Breast epithelium (tissue), 4 donors: ENCODE data around the gene MAPRE3. TPM values are rescaled to one million over a fixed set of nuclear protein-coding genes. Genes with fewer than 3 reads are reported as not detected.

ENCODE experiments used
- DNase-seq, 2 donors: peaks; one replicate each; pipeline ENCODE4 v3.0.0-alpha.2; 2019; ENCODE audit warnings: low spot score in 2 of 2
- H3K27ac ChIP-seq, 2 donors: fragments of 200-600 bp; sonication (generic) in 1 of 2; one replicate each; pipeline ENCODE4 v1.5.1; 2016 to 2019; ENCODE audit warnings: mild to moderate bottlenecking in 1 of 2
- H3K27me3 ChIP-seq, 2 donors: fragments of 200-600 bp; sonication (generic) in 1 of 2; one replicate each; pipeline versions ENCODE4 v1.5.1 to v1.6.0; 2017 to 2019; ENCODE audit warnings: control low read depth in 1 of 2, mild to moderate bottlenecking in 1 of 2
- H3K36me3 ChIP-seq: fragments of 200-600 bp; one replicate; pipeline ENCODE4 v1.5.1; 2019
- H3K4me1 ChIP-seq, 2 donors: fragments of 200-600 bp; sonication (generic); one replicate each; pipeline ENCODE4 v1.5.1; 2016 to 2019; ENCODE audit warnings: control low read depth in 1 of 2
- H3K4me3 ChIP-seq, 3 donors: fragments of 200-600 bp; sonication (generic); 1 replicate in 2 of 3; 2 replicates in 1 of 3; pipeline ENCODE4 v1.5.1; 2016 to 2019; ENCODE audit warnings: mild to moderate bottlenecking in 3 of 3, moderate library complexity in 2 of 3
- H3K9me3 ChIP-seq, 2 donors: fragments of 200-600 bp; sonication (generic) in 1 of 2; one replicate each; pipeline ENCODE4 v1.5.1; 2016 to 2019; ENCODE audit warnings: control low read depth in 1 of 2
- POLR2A ChIP-seq: fragments of 450-650 bp; IDR thresholded peaks from one replicate; pipeline ENCODE4 v1.6.1; 2016; ENCODE audit warnings: antibody characterized with exemption, mild to moderate bottlenecking, moderate library complexity
- POLR2AphosphoS5 ChIP-seq, 3 donors: sonication (generic); formaldehyde crosslinking; IDR thresholded peaks; one replicate each; pipeline ENCODE4 v1.6.1; 2017; ENCODE audit warnings: antibody characterized with exemption in 3 of 3
- intact Hi-C: fragments of 100-400 bp; cut with DNase I; formaldehyde crosslinking; loops from one replicate; pipeline ENCODE4 v1.15.1; 2023; ENCODE audit warnings: low total_unique reads
- total RNA-seq, 3 donors: library from RNA; depleted of rRNA; stranded (reverse); fragments of >200 nt; gene quantifications; one replicate each; pipeline ENCODE4 v1.1.0, GENCODE V29; 2016
- TF ChIP-seq, protein P1 (sequence below), 3 donors: fragments of 450-650 bp; IDR thresholded peaks; one replicate each; pipeline ENCODE4 v1.5.1; 2016 to 2017; ENCODE audit warnings: antibody characterized with exemption in 3 of 3, mild to moderate bottlenecking in 3 of 3, moderate library complexity in 3 of 3

MAPRE3 gene
- total RNA-seq, 3 donors from 2014 or later, result 10.6 to 21.3 (median 19.9) TPM

DNA sequence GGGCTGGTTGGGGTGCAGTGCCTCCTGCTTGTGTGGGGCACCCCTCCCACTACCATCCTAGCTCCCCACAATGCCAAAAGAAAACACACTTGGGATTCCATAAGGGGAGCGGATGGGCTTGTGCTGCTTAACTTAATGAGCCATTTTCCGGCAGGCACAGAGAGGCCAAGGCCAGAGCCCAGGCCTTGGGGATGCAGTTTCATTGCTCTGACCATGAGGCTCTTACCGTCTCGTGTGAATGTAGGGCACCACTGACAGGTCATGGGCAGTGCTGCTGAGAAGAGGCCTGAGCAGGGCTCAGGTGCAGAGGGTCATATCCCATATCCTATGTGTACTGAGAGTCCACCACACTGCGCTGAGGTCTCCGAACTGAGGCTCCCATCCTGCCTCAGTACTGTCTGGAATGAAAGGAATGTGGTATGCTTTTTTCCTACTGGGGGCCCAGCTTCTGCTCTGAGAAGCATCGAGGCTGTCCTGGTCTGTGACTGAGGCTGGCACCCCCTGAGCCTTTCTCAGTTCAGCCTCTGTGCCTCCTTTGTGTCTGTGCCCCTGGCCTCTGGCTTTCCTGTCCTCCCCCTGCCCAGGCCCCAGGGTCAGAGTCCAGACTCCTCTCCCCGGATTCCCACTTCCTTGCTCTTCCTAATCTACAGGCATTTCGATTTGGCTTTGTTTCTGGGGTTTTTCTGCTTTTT lies 45.2 kb upstream of the MAPRE3 start:
- no peak overlapping the region for H3K4me3 ChIP-seq
- no peak for DNase-seq
- TF ChIP-seq POLR2A (no peak), POLR2AphosphoS5 (IDR thresholded peaks at IDR 0.05) (no peak)
- TF ChIP-seq, protein P1, sequence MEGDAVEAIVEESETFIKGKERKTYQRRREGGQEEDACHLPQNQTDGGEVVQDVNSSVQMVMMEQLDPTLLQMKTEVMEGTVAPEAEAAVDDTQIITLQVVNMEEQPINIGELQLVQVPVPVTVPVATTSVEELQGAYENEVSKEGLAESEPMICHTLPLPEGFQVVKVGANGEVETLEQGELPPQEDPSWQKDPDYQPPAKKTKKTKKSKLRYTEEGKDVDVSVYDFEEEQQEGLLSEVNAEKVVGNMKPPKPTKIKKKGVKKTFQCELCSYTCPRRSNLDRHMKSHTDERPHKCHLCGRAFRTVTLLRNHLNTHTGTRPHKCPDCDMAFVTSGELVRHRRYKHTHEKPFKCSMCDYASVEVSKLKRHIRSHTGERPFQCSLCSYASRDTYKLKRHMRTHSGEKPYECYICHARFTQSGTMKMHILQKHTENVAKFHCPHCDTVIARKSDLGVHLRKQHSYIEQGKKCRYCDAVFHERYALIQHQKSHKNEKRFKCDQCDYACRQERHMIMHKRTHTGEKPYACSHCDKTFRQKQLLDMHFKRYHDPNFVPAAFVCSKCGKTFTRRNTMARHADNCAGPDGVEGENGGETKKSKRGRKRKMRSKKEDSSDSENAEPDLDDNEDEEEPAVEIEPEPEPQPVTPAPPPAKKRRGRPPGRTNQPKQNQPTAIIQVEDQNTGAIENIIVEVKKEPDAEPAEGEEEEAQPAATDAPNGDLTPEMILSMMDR (IDR thresholded peaks at IDR 0.05), result no peak
- H3K27me3 ChIP-seq, result peaks cover 0 to 9% of the 10 kb centered on the region in 2 donors
- no peaks in the 10 kb centered on the region for H3K4me1 ChIP-seq
- H3K36me3 ChIP-seq, result no peaks in the 10 kb centered on the region
- H3K27ac ChIP-seq, result no peak overlapping the region
- intact Hi-C loops, result no loop called here
- H3K9me3 ChIP-seq, result no peaks in the 10 kb centered on the region

- no peaks in the 10 kb centered on the region for H3K9me3 ChIP-seq
- no peak overlapping the region for H3K4me3 ChIP-seq
- intact Hi-C loops, result no loop called here
- no peaks in the 10 kb centered on the region for H3K36me3 ChIP-seq
- TF ChIP-seq, protein P1 (IDR thresholded peaks at IDR 0.05), result no peak
- no peak for TF ChIP-seq POLR2A
- TF ChIP-seq POLR2AphosphoS5 (IDR thresholded peaks at IDR 0.05), result no peak
- H3K27ac ChIP-seq, result no peak overlapping the region
- peaks cover 0 to 9% of the 10 kb centered on the region in 2 donors for H3K27me3 ChIP-seq
- H3K4me1 ChIP-seq, result no peaks in the 10 kb centered on the region
- no peak for DNase-seq
Measured at GRCh38 chr2:26927221-26927620, 43.2 kb upstream of the MAPRE3 start.

DNA sequence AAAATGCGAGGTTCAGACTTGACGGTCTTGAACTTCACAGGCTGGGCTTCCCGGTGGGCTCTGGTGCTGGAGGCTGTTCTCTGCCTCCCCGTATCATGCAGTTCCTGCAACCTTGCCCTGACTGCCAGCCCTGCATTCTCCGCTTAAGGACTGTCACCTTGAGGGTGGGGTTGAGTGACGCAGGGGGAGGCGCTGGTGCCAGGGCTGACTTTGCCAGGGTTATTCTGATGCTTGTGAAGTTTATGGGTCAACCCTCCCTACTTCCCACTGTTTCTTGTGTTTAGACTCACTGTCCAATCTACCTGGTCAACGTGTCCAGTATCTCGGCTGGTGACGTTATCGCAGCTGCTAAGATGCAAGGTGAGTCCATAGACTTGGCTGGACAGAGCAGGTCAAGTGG lies 37.5 kb upstream of the MAPRE3 start:
- intact Hi-C loops, result loop anchor here (2.0 kb wide), 1 partner anchor 36 kb away; no protein-coding TSS in a partner anchor

GRCh38 chr2:26933431-26934334 lies 36.8 kb upstream of the MAPRE3 start:
- intact Hi-C loops, result loop anchor here (2.0 kb wide), 1 partner anchor 37 kb away; no protein-coding TSS in a partner anchor
- H3K27ac ChIP-seq, result no peak overlapping the region
- H3K36me3 ChIP-seq, result no peaks in the 10 kb centered on the region
- H3K4me3 ChIP-seq, result no peak overlapping the region
- peaks cover 0 to 9% of the 10 kb centered on the region in 2 donors for H3K27me3 ChIP-seq
- TF ChIP-seq, protein P1 (IDR thresholded peaks at IDR 0.05), result no peak
- no peak for TF ChIP-seq POLR2AphosphoS5 (IDR thresholded peaks at IDR 0.05)
- no peak for TF ChIP-seq POLR2A
- no peak for DNase-seq
- no peaks in the 10 kb centered on the region for H3K9me3 ChIP-seq
- no peaks in the 10 kb centered on the region for H3K4me1 ChIP-seq

More for the DNA sequence above, 37.5 kb upstream of the MAPRE3 start:
- no peak overlapping the region for H3K4me3 ChIP-seq
- H3K27ac ChIP-seq, result no peak overlapping the region
- H3K36me3 ChIP-seq, result no peaks in the 10 kb centered on the region
- no peaks in the 10 kb centered on the region for H3K9me3 ChIP-seq
- no peaks in the 10 kb centered on the region for H3K4me1 ChIP-seq
- no peak for DNase-seq
- peaks cover 0 to 9% of the 10 kb centered on the region in 2 donors for H3K27me3 ChIP-seq
- TF ChIP-seq POLR2AphosphoS5 (IDR thresholded peaks at IDR 0.05) (no peak), POLR2A (no peak)
- TF ChIP-seq, protein P1 (IDR thresholded peaks at IDR 0.05), result no peak

DNA sequence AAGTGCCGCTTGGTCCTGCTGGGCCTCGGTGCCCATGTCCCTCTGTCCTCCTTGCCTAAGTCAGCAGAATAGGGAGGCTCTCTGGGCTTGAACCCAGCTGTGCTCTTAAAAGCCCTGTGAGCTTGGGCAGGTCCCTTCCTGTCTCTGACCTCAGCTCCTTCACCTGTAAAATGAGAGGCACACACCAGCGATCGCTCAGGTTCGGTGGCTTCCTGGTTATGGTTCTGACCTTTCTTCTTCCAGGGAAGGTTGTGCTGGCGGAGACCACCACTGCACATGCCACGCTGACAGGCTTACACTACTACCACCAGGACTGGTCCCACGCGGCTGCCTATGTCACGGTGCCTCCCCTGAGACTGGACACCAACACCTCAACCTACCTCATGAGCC lies 36.1 kb upstream of the MAPRE3 start:
- no peak overlapping the region for H3K27ac ChIP-seq
- H3K27me3 ChIP-seq, result peaks cover 0 to 8% of the 10 kb centered on the region in 2 donors
- DNase-seq, result no peak
- no peaks in the 10 kb centered on the region for H3K9me3 ChIP-seq
- H3K4me3 ChIP-seq, result no peak overlapping the region
- intact Hi-C loops, result no loop called here
- H3K4me1 ChIP-seq, result no peaks in the 10 kb centered on the region
- TF ChIP-seq, protein P1 (IDR thresholded peaks at IDR 0.05), result no peak
- TF ChIP-seq POLR2AphosphoS5 (IDR thresholded peaks at IDR 0.05) (no peak), POLR2A (no peak)
- no peaks in the 10 kb centered on the region for H3K36me3 ChIP-seq
